Measurements from ENCODE around the gene ENTPD2.

GRCh38 chr9:137050570-137050969, 3.3 kb downstream of the ENTPD2 start:
- TF ChIP-seq, protein P1, sequence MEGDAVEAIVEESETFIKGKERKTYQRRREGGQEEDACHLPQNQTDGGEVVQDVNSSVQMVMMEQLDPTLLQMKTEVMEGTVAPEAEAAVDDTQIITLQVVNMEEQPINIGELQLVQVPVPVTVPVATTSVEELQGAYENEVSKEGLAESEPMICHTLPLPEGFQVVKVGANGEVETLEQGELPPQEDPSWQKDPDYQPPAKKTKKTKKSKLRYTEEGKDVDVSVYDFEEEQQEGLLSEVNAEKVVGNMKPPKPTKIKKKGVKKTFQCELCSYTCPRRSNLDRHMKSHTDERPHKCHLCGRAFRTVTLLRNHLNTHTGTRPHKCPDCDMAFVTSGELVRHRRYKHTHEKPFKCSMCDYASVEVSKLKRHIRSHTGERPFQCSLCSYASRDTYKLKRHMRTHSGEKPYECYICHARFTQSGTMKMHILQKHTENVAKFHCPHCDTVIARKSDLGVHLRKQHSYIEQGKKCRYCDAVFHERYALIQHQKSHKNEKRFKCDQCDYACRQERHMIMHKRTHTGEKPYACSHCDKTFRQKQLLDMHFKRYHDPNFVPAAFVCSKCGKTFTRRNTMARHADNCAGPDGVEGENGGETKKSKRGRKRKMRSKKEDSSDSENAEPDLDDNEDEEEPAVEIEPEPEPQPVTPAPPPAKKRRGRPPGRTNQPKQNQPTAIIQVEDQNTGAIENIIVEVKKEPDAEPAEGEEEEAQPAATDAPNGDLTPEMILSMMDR (IDR thresholded peaks at IDR 0.05): no peak
- TF ChIP-seq EP300 (IDR thresholded peaks at IDR 0.05; ENCODE audit: low read depth): no peak

Measured in transverse colon (tissue), 3 donors.